H9 (cell line): ENCODE data around the gene CHD9. TPM values are rescaled to one million over a fixed set of nuclear protein-coding genes. Genes with fewer than 3 reads are reported as not detected.
"Not testable (repeated sequence)": the region's sequence is repeated elsewhere in the genome, so short reads cannot be mapped to it uniquely, and the experiment has no call there.

Experiments used
- DNase-seq: peaks from one replicate; pipeline ENCODE4 v3.0.0-alpha.2; 2017
- H2AFZ ChIP-seq: one replicate; pipeline ENCODE4 v1.6.1; 2013; ENCODE audit warnings: mild to moderate bottlenecking, low read length, control low read depth, moderate library complexity
- H2AK5ac ChIP-seq: 2 replicates; pipeline ENCODE4 v1.6.1; 2013; ENCODE audit warnings: low read length, control low read depth, mixed read lengths; ENCODE audit not compliant: insufficient read length
- H2BK120ac ChIP-seq: one replicate; pipeline ENCODE4 v1.6.1; 2013; ENCODE audit warnings: low read depth, mild to moderate bottlenecking, low read length, control low read depth, inconsistent platforms; ENCODE audit not compliant: poor library complexity, severe bottlenecking
- H2BK12ac ChIP-seq: 2 replicates; pipeline ENCODE4 v1.6.1; 2013; ENCODE audit warnings: low read length, control low read depth, mixed read lengths, low read depth; ENCODE audit not compliant: insufficient read length
- H2BK15ac ChIP-seq: 2 replicates; pipeline ENCODE4 v1.6.1; 2013; ENCODE audit warnings: low read depth, low read length, control low read depth
- H2BK20ac ChIP-seq: one replicate; pipeline ENCODE4 v1.6.1; 2013; ENCODE audit warnings: low read depth, mild to moderate bottlenecking, low read length, control low read depth, inconsistent platforms; ENCODE audit not compliant: poor library complexity, severe bottlenecking
- H2BK5ac ChIP-seq: 2 replicates; pipeline ENCODE4 v1.6.1; 2013; ENCODE audit warnings: low read length, control low read depth, mixed read lengths; ENCODE audit not compliant: insufficient read length
- H3K14ac ChIP-seq: 2 replicates; pipeline ENCODE4 v1.6.1; 2013; ENCODE audit warnings: low read length, control low read depth; ENCODE audit not compliant: insufficient read depth
- H3K18ac ChIP-seq: 2 replicates; pipeline ENCODE4 v1.6.1; 2013; ENCODE audit warnings: low read depth, mild to moderate bottlenecking, mixed read lengths, low read length, control low read depth; ENCODE audit not compliant: insufficient read length
- H3K23ac ChIP-seq: 2 replicates; pipeline ENCODE4 v1.6.1; 2013; ENCODE audit warnings: low read length, control low read depth, mixed read lengths, low read depth; ENCODE audit not compliant: insufficient read length
- H3K23me2 ChIP-seq: 2 replicates; pipeline ENCODE4 v1.6.1; 2013; ENCODE audit warnings: low read depth, mild to moderate bottlenecking, mixed read lengths, low read length, control low read depth; ENCODE audit not compliant: insufficient read length, poor library complexity, severe bottlenecking
- H3K27ac ChIP-seq: 2 replicates; pipeline ENCODE4 v1.5.1; 2013; ENCODE audit warnings: low read length, control low read depth, mixed read lengths, low read depth; ENCODE audit not compliant: insufficient read length
- H3K27me3 ChIP-seq: 2 replicates; pipeline ENCODE4 v1.6.1; 2013; ENCODE audit warnings: low read length, control low read depth, inconsistent platforms; ENCODE audit not compliant: insufficient read depth
- H3K4ac ChIP-seq: 2 replicates; pipeline ENCODE4 v1.6.1; 2013; ENCODE audit warnings: low read depth, mild to moderate bottlenecking, control low read depth, inconsistent platforms, low read length, moderate library complexity
- H3K4me1 ChIP-seq: 2 replicates; pipeline ENCODE4 v1.6.1; 2013; ENCODE audit warnings: low read length, control low read depth, inconsistent platforms; ENCODE audit not compliant: insufficient read depth
- H3K4me2 ChIP-seq: 2 replicates; pipeline ENCODE4 v1.6.1; 2013; ENCODE audit warnings: low read length, control low read depth, mixed read lengths; ENCODE audit not compliant: insufficient read length, insufficient read depth
- H3K56ac ChIP-seq: 2 replicates; pipeline ENCODE4 v1.6.1; 2013; ENCODE audit warnings: low read depth, mild to moderate bottlenecking, mixed read lengths, low read length, control low read depth; ENCODE audit not compliant: insufficient read length
- H3K79me1 ChIP-seq: 2 replicates; pipeline ENCODE4 v1.6.1; 2013; ENCODE audit warnings: low read depth, mild to moderate bottlenecking, moderate library complexity, low read length, control low read depth, inconsistent platforms; ENCODE audit not compliant: insufficient read depth, poor library complexity, severe bottlenecking
- H3K79me2 ChIP-seq: 2 replicates; pipeline ENCODE4 v1.6.1; 2013; ENCODE audit warnings: low read length, control low read depth, inconsistent platforms; ENCODE audit not compliant: insufficient read depth
- H3K9ac ChIP-seq: 2 replicates; pipeline ENCODE4 v1.6.1; 2013; ENCODE audit warnings: low read length, control low read depth, mixed read lengths; ENCODE audit not compliant: insufficient read length; ENCODE audit errors: extremely low read depth
- H3K9me3 ChIP-seq: one replicate; pipeline ENCODE4 v1.6.1; 2013; ENCODE audit warnings: low read depth, low read length, inconsistent platforms; ENCODE audit not compliant: control insufficient read depth
- H3T11ph ChIP-seq: one replicate; pipeline ENCODE4 v1.6.1; 2013; ENCODE audit warnings: mild to moderate bottlenecking, low read length, control low read depth, inconsistent platforms
- H4K20me1 ChIP-seq: one replicate; pipeline ENCODE4 v1.6.1; 2013; ENCODE audit not compliant: control insufficient read depth, insufficient read length, insufficient read depth
- H4K5ac ChIP-seq: 2 replicates; pipeline ENCODE4 v1.6.1; 2013; ENCODE audit warnings: low read depth, mild to moderate bottlenecking, mixed read lengths, low read length, control low read depth; ENCODE audit not compliant: insufficient read length
- H4K8ac ChIP-seq: replicated peaks from 2 replicates; pipeline ENCODE4 v1.6.1; 2013; ENCODE audit warnings: low read length, control low read depth, mixed read lengths, low read depth; ENCODE audit not compliant: insufficient read length
- H4K91ac ChIP-seq: 2 replicates; pipeline ENCODE4 v1.6.1; 2013; ENCODE audit warnings: low read depth, mild to moderate bottlenecking, moderate library complexity, mixed read lengths, low read length, control low read depth; ENCODE audit not compliant: insufficient read length
- H3K27ac Mint-ChIP-seq, 3 experiments: 2 replicates in 2 of 3; 3 replicates in 1 of 3; pipeline ENCODE4 v1.8.0; 2020 to 2021; ENCODE audit warnings: mixed read lengths in 3 of 3, mild to moderate bottlenecking in 1 of 3, moderate library complexity in 1 of 3
- H3K27me3 Mint-ChIP-seq: 2 replicates; pipeline ENCODE4 v1.8.0; 2021; ENCODE audit warnings: low read depth, mild to moderate bottlenecking, moderate library complexity, mixed read lengths
- H3K36me3 Mint-ChIP-seq, 3 experiments: 2 replicates in 2 of 3; 3 replicates in 1 of 3; pipeline ENCODE4 v1.8.0; 2020 to 2021; ENCODE audit warnings: low read depth in 3 of 3, mixed read lengths in 3 of 3; ENCODE audit not compliant: insufficient read depth in 1 of 3
- H3K4me1 Mint-ChIP-seq, 2 experiments: 2 replicates each; pipeline ENCODE4 v1.8.0; 2020; ENCODE audit warnings: mixed read lengths in 2 of 2
- H3K4me3 Mint-ChIP-seq, 2 experiments: 2 replicates in 1 of 2; 3 replicates in 1 of 2; pipeline ENCODE4 v1.8.0; 2020 to 2021; ENCODE audit warnings: mild to moderate bottlenecking in 2 of 2, mixed read lengths in 2 of 2, moderate library complexity in 1 of 2
- H3K9me3 Mint-ChIP-seq, 2 experiments: 2 replicates in 1 of 2; 3 replicates in 1 of 2; pipeline ENCODE4 v1.8.0; 2020; ENCODE audit warnings: mild to moderate bottlenecking in 2 of 2, mixed read lengths in 2 of 2, moderate library complexity in 1 of 2
- WGBS: extraction: QIAGEN DNeasy Blood & Tissue Kit; methylation state at CpG from one replicate; pipeline ENCODE4 v1.1.7; 2013; ENCODE audit warnings: missing lambda C conversion rate, low lambda C conversion rate, mixed read lengths; ENCODE audit not compliant: insufficient read length; ENCODE audit errors: extremely low coverage; 5-methylcytosine and 5-hydroxymethylcytosine counted together
- total RNA-seq: library from RNA; stranded (reverse); gene quantifications from 2 replicates; pipeline ENCODE4 v1.2.1, GENCODE V29; 2021
- TF ChIP-seq, protein P1 (sequence below): fragments of 200-600 bp; sonication (generic); conservative IDR thresholded peaks from 3 replicates; pipeline ENCODE4 v1.8.0; 2021; ENCODE audit warnings: antibody characterized with exemption, mild to moderate bottlenecking

Gene CHD9
- total RNA-seq, 1 experiment from 2014 or later = 46.2 TPM

DNA sequence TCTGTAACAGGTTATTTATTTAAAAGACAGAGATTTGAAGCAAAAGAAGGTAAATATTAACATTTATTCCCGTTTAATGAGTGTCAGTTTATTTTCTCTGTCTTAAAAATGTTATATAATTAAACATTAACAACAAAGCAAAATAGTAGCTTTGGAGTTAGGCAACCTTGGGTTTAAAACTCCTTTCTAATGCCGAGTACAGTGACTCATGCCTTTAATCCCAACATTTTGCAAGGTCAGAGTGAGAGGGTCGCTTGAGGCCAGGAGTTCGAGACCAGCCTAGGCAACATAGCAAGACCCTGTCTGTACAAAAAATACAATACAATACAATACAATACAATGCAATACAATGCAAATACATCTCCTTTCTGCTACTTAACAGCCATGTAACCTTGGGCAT, 128.7 kb downstream of the CHD9 start:
- H2AK5ac ChIP-seq = no peak overlapping the region
- no peak overlapping the region for H3K27ac ChIP-seq
- H2BK12ac ChIP-seq = no peak overlapping the region
- TF ChIP-seq, protein P1, sequence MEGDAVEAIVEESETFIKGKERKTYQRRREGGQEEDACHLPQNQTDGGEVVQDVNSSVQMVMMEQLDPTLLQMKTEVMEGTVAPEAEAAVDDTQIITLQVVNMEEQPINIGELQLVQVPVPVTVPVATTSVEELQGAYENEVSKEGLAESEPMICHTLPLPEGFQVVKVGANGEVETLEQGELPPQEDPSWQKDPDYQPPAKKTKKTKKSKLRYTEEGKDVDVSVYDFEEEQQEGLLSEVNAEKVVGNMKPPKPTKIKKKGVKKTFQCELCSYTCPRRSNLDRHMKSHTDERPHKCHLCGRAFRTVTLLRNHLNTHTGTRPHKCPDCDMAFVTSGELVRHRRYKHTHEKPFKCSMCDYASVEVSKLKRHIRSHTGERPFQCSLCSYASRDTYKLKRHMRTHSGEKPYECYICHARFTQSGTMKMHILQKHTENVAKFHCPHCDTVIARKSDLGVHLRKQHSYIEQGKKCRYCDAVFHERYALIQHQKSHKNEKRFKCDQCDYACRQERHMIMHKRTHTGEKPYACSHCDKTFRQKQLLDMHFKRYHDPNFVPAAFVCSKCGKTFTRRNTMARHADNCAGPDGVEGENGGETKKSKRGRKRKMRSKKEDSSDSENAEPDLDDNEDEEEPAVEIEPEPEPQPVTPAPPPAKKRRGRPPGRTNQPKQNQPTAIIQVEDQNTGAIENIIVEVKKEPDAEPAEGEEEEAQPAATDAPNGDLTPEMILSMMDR = no peak
- no peak overlapping the region for H3K56ac ChIP-seq
- H4K20me1 ChIP-seq = no peaks in the 10 kb centered on the region
- no peak overlapping the region for H3K14ac ChIP-seq
- no peak overlapping the region for H4K5ac ChIP-seq
- no peak overlapping the region for H4K8ac ChIP-seq
- H3K23ac ChIP-seq = no peak overlapping the region
- Mint-ChIP-seq H3K27ac (no peak overlapping the region), H3K36me3 (peaks cover 25 to 42% (median 36%) of the 10 kb centered on the region in 3 experiments), H3K4me3 (no peak overlapping the region), H3K9me3 (peaks cover 31% of the 10 kb centered on the region in 2 experiments), H3K27me3 (0 out of 2 replicates have a peak, but pooled peaks cover 3% of the 10 kb centered on the region), H3K4me1 (no peaks in the 10 kb centered on the region)
- no peak overlapping the region for H2BK15ac ChIP-seq
- H4K91ac ChIP-seq = no peak overlapping the region
- H3K79me2 ChIP-seq = no peaks in the 10 kb centered on the region
- H2BK5ac ChIP-seq = no peak overlapping the region
- no peak overlapping the region for H3K18ac ChIP-seq
- H3K4me1 ChIP-seq = no peaks in the 10 kb centered on the region
- no peak overlapping the region for H2BK20ac ChIP-seq
- H2BK120ac ChIP-seq = no peak overlapping the region
- no peak overlapping the region for H3K4me2 ChIP-seq
- peaks cover 19% of the 10 kb centered on the region for H3K9me3 ChIP-seq
- no peak for DNase-seq
- H3K27me3 ChIP-seq = no peaks in the 10 kb centered on the region
- no CpG with 5 or more reads among the region's 4 CpGs for WGBS
- H2AFZ ChIP-seq = no peak overlapping the region
- no peak overlapping the region for H3K9ac ChIP-seq
- no peak overlapping the region for H3T11ph ChIP-seq
- H3K79me1 ChIP-seq = no peaks in the 10 kb centered on the region
- H3K4ac ChIP-seq = no peak overlapping the region
- H3K23me2 ChIP-seq = no peaks in the 10 kb centered on the region

- not testable (repeated sequence) for H3K18ac ChIP-seq, H3T11ph ChIP-seq, H3K4me1 Mint-ChIP-seq, H3K56ac ChIP-seq, H2BK120ac ChIP-seq, H4K91ac ChIP-seq, H3K4ac ChIP-seq, H3K27ac ChIP-seq, H2AK5ac ChIP-seq, H3K4me3 Mint-ChIP-seq, DNase-seq, H3K4me1 ChIP-seq, H3K27ac Mint-ChIP-seq, H3K27me3 Mint-ChIP-seq, H3K27me3 ChIP-seq, H2BK20ac ChIP-seq, H3K23me2 ChIP-seq, H3K79me2 ChIP-seq, H4K8ac ChIP-seq, H2AFZ ChIP-seq, H3K4me2 ChIP-seq, H2BK5ac ChIP-seq, H3K9ac ChIP-seq, H3K79me1 ChIP-seq, H3K14ac ChIP-seq, H4K5ac ChIP-seq, H2BK12ac ChIP-seq, H4K20me1 ChIP-seq, H3K23ac ChIP-seq, H2BK15ac ChIP-seq
- peaks cover 31% of the 10 kb centered on the region in 2 experiments for H3K9me3 Mint-ChIP-seq
- peaks cover 19% of the 10 kb centered on the region for H3K9me3 ChIP-seq
- peaks cover 25 to 42% (median 36%) of the 10 kb centered on the region in 3 experiments for H3K36me3 Mint-ChIP-seq
- WGBS = no CpG with 5 or more reads among the region's 3 CpGs
These were observed 130.9 kb downstream of the CHD9 start for GRCh38 chr16:53185741-53186140.
